Endothelial cell of umbilical vein (primary cell): Measurements from ENCODE around the gene MACROD2.

ENCODE experiments used
- MAX ChIP-seq: IDR thresholded peaks from 2 replicates; pipeline ENCODE4 v1.6.1; 2011; ENCODE audit not compliant: insufficient read depth, insufficient read length
- POLR2A ChIP-seq: IDR thresholded peaks from 2 replicates; pipeline ENCODE4 v1.6.1; 2012; ENCODE audit warnings: low read depth, mild to moderate bottlenecking, control low read depth, low read length
- TF ChIP-seq, protein P1 (sequence below), 2 donors: IDR thresholded peaks; 1 replicate in 1 of 2; 2 replicates in 1 of 2; pipeline ENCODE4 v1.5.1; 2011; ENCODE audit warnings: low read length in 2 of 2, mild to moderate bottlenecking in 2 of 2, moderate library complexity in 2 of 2, control low read depth in 1 of 2, inconsistent platforms in 1 of 2, low read depth in 1 of 2; ENCODE audit not compliant: insufficient read depth in 1 of 2; ENCODE audit errors: extremely low read depth in 1 of 2

- TF ChIP-seq POLR2A (no peak), MAX (no peak)
- TF ChIP-seq, protein P1, sequence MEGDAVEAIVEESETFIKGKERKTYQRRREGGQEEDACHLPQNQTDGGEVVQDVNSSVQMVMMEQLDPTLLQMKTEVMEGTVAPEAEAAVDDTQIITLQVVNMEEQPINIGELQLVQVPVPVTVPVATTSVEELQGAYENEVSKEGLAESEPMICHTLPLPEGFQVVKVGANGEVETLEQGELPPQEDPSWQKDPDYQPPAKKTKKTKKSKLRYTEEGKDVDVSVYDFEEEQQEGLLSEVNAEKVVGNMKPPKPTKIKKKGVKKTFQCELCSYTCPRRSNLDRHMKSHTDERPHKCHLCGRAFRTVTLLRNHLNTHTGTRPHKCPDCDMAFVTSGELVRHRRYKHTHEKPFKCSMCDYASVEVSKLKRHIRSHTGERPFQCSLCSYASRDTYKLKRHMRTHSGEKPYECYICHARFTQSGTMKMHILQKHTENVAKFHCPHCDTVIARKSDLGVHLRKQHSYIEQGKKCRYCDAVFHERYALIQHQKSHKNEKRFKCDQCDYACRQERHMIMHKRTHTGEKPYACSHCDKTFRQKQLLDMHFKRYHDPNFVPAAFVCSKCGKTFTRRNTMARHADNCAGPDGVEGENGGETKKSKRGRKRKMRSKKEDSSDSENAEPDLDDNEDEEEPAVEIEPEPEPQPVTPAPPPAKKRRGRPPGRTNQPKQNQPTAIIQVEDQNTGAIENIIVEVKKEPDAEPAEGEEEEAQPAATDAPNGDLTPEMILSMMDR (IDR thresholded peaks at IDR 0.05; ENCODE audit: extremely low read depth in 1 of 2, insufficient read depth in 1 of 2, low read depth in 1 of 2, low read length in 2 of 2): no peak
Measured at GRCh38 chr20:14759979-14760378, 764.7 kb downstream of the MACROD2 start.
